NB4 (cell line): ENCODE measurements around the gene GABRR1.

Experiments
- CTCF ChIP-seq: IDR thresholded peaks from one replicate; pipeline ENCODE4 v1.5.1; 2012; ENCODE audit warnings: low read depth, low read length
- MAX ChIP-seq: IDR thresholded peaks from 2 replicates; pipeline ENCODE4 v1.6.1; 2011; ENCODE audit warnings: low read depth, low read length
- POLR2A ChIP-seq: IDR thresholded peaks from 2 replicates; pipeline ENCODE4 v1.6.1; 2011; ENCODE audit warnings: mild to moderate bottlenecking; ENCODE audit not compliant: insufficient read length; ENCODE audit errors: extremely low read depth

GRCh38 chr6:89197141-89197540, 20.0 kb downstream of the GABRR1 start:
- TF ChIP-seq POLR2A (no peak), CTCF (no peak), MAX (no peak)
